VCaP (cell line): Measurements from ENCODE around the gene UNC93A.
"Not testable (repeated sequence)": the region's sequence is repeated elsewhere in the genome, so short reads cannot be mapped to it uniquely, and the experiment has no call there.

ENCODE experiments used
- H3K27ac ChIP-seq: fragments of 450-650 bp; 2 replicates; pipeline ENCODE4 v1.5.1; 2017
- CTCF ChIP-seq: fragments of 450-650 bp; conservative IDR thresholded peaks from 2 replicates; pipeline ENCODE4 v1.5.1; 2017; ENCODE audit warnings: mild to moderate bottlenecking, moderate library complexity

Gene UNC93A

GRCh38 chr6:167290786-167291622 is at the start of gene UNC93A:
Gene UNC93A, plus strand, starts transcription at chr6:167291315. Its CDS starts 175 bp downstream, at chr6:167291490.
- no peak for TF ChIP-seq CTCF
- H3K27ac ChIP-seq = no peak within 1 kb of the TSS

GRCh38 chr6:167241321-167242134 is 49.6 kb upstream of the UNC93A start:
- H3K27ac ChIP-seq = not testable (repeated sequence)

GRCh38 chr6:167242135-167242506 is 49.0 kb upstream of the UNC93A start:
- H3K27ac ChIP-seq = not testable (repeated sequence)

- H3K27ac ChIP-seq = not testable (repeated sequence)
These were observed 48.5 kb upstream of the UNC93A start for GRCh38 chr6:167242511-167243051.

GRCh38 chr6:167244064-167244960 is 46.8 kb upstream of the UNC93A start:
- no peak overlapping the region for H3K27ac ChIP-seq
- no peak for TF ChIP-seq CTCF

GRCh38 chr6:167244991-167245390 is 46.1 kb upstream of the UNC93A start:
- H3K27ac ChIP-seq = no peak overlapping the region
- no peak for TF ChIP-seq CTCF

- TF ChIP-seq CTCF = no peak
- no peak overlapping the region for H3K27ac ChIP-seq
These were observed 45.5 kb upstream of the UNC93A start for GRCh38 chr6:167245591-167245990.

- TF ChIP-seq CTCF = no peak
These were observed 43.1 kb upstream of the UNC93A start for GRCh38 chr6:167247814-167248595.

GRCh38 chr6:167248878-167249455 is 42.1 kb upstream of the UNC93A start:
- H3K27ac ChIP-seq = not testable (repeated sequence)

More at GRCh38 chr6:167247814-167248595, 43.1 kb upstream of the UNC93A start:
- H3K27ac ChIP-seq = no peak overlapping the region
